Smooth muscle cell of bladder (primary cell): Measurements from ENCODE around the gene CST3. TPM values are rescaled to one million over a fixed set of nuclear protein-coding genes. Genes with fewer than 3 reads are reported as not detected.

Source experiments
- total RNA-seq: library from RNA; depleted of rRNA; stranded (reverse); fragments of >200 nt; gene quantifications from 2 replicates; pipeline ENCODE4 v1.2.3, GENCODE V29; 2014

CST3 gene
- total RNA-seq, result 114 and 136 TPM in 2 replicates

GRCh38 chr20:23637282-23638221 is at the start of gene CST3:
Gene CST3 (minus strand): TSS chr20:23637955. CDS start chr20:23637862, 93 bp downstream.

GRCh38 chr20:23605867-23606651 is 31.7 kb downstream of the CST3 start, which contains the start of gene CST9:
Gene CST9 (minus strand): TSS chr20:23605917. CDS start chr20:23605864, 53 bp downstream.

Other genes with a start within 250 kb of the CST3 start
- 7.3 TPM in 2 replicates for gene NAPB, start 216.5 kb downstream of the CST3 start, total RNA-seq
- gene CSTL1, start 198.3 kb downstream of the CST3 start, total RNA-seq, result not detected in 2 replicates
- gene CST11, start 185.1 kb downstream of the CST3 start, total RNA-seq, result 0.28 TPM in 1 of 2 replicates, not detected in the other
- not detected in 2 replicates for gene CST8, start 146.8 kb downstream of the CST3 start, total RNA-seq
- not detected in 2 replicates for gene CST9L, start 69.5 kb downstream of the CST3 start, total RNA-seq
- not detected in 2 replicates for gene CST9, start 32.0 kb downstream of the CST3 start, total RNA-seq
- gene CST4, start 51.1 kb upstream of the CST3 start, total RNA-seq, result 0.43 TPM in 1 of 2 replicates, not detected in the other
- gene CST1, start 113.0 kb upstream of the CST3 start, total RNA-seq, result 0.28 TPM in 1 of 2 replicates, not detected in the other
- gene CST2, start 188.8 kb upstream of the CST3 start, total RNA-seq, result 0.55 and 0.71 TPM in 2 replicates
- gene CST5, start 241.8 kb upstream of the CST3 start, total RNA-seq, result not detected in 2 replicates